Kidney (tissue), 14 donors: Measurements from ENCODE around the gene PIRT. TPM values are rescaled to one million over a fixed set of nuclear protein-coding genes. Genes with fewer than 3 reads are reported as not detected.

ENCODE experiments used
- DNase-seq, 5 donors: peaks; one replicate each; pipeline ENCODE4 v3.0.0-alpha.2; 2013 to 2020
- FAIRE-seq: peaks from 2 replicates; lab custom pipeline; 2012; peaks lifted over from hg19 to GRCh38; lab: Jason Lieb, UNC
- H3K27ac ChIP-seq, 2 donors: one replicate each; pipeline ENCODE4 v1.7.0; 2013; ENCODE audit warnings: low read depth in 2 of 2, low read length in 2 of 2, inconsistent platforms in 1 of 2
- H3K27me3 ChIP-seq: one replicate; pipeline ENCODE4 v1.7.1; 2013; ENCODE audit warnings: low read length, inconsistent platforms; ENCODE audit not compliant: control insufficient read depth, insufficient read depth
- H3K36me3 ChIP-seq, 3 donors: one replicate each; pipeline versions ENCODE4 v1.7.0 to v1.7.1; 2013; ENCODE audit warnings: low read length in 3 of 3, control low read depth in 1 of 3, inconsistent platforms in 1 of 3; ENCODE audit not compliant: insufficient read depth in 3 of 3, control insufficient read depth in 2 of 3
- H3K4me1 ChIP-seq, 3 donors: one replicate each; pipeline versions ENCODE4 v1.7.0 to v1.7.1; 2013; ENCODE audit warnings: low read length in 3 of 3, inconsistent platforms in 1 of 3, low read depth in 1 of 3; ENCODE audit not compliant: control insufficient read depth in 2 of 3, insufficient read depth in 2 of 3
- H3K4me3 ChIP-seq, 3 donors: one replicate each; pipeline versions ENCODE4 v1.7.0 to v1.8.1; 2013; ENCODE audit warnings: low read length in 3 of 3, control low read depth in 1 of 3, inconsistent platforms in 1 of 3
- H3K9ac ChIP-seq, 3 donors: one replicate each; pipeline versions ENCODE4 v1.7.0 to v1.7.1; 2013; ENCODE audit warnings: low read length in 3 of 3, control low read depth in 1 of 3, inconsistent platforms in 1 of 3
- H3K9me3 ChIP-seq, 3 donors: one replicate each; pipeline versions ENCODE4 v1.7.0 to v1.7.1; 2013; ENCODE audit warnings: low read length in 3 of 3, control low read depth in 1 of 3, inconsistent platforms in 1 of 3; ENCODE audit not compliant: control insufficient read depth in 2 of 3, insufficient read depth in 1 of 3
- intact Hi-C: fragments of 100-400 bp; cut with DNase I; formaldehyde crosslinking; loops from one replicate; pipeline ENCODE4 v1.11.1; 2022
- polyA plus RNA-seq: library from polyadenylated mRNA; stranded (reverse); fragments of 350-450 nt; fragmentation: Illumina TruSeq; extraction: RNeasy Lipid Tissue Mini Kit (QIAGEN cat#74804); gene quantifications from one replicate; pipeline ENCODE4 v1.2.3, GENCODE V29; 2014; ENCODE audit warnings: low read depth, low replicate concordance; ENCODE audit not compliant: insufficient read depth
- total RNA-seq: library from RNA; stranded (reverse); fragmentation: NEBNext Ultra II Directional; extraction: Animal tissue kit (Norgen Biotek cat#: 25700); gene quantifications from one replicate; pipeline ENCODE4 v1.2.1, GENCODE V29; 2021
- TF ChIP-seq, protein P1 (sequence below): IDR thresholded peaks from 3 replicates; pipeline ENCODE4 v1.5.1; 2012; ENCODE audit warnings: mild to moderate bottlenecking, moderate library complexity, borderline replicate concordance; ENCODE audit not compliant: insufficient read depth; ENCODE audit errors: extremely low read depth
- donor health status: control.
- donor health status: control.
- donor health status: control.
- donor health status: control.
- donor health status: control.
- donor health status: DM: yes; HTN: yes; CAD: no.
- donor health status: Normal renal cell carcinoma (clear cell type).

PIRT gene
- total and polyA plus RNA-seq, 2 donors from 2014 or later = not detected

GRCh38 chr17:10802496-10803284 is 35.2 kb downstream of the PIRT start:
- H3K27me3 ChIP-seq = no peaks in the 10 kb centered on the region
- DNase-seq (peak in 2 of 5 donors; percentile 18 to 31), FAIRE-seq (no peak)
- peaks cover 0 to 11% (median 8%) of the 10 kb centered on the region in 3 donors for H3K4me1 ChIP-seq
- intact Hi-C loops = no loop called here
- H3K9ac ChIP-seq = no peak overlapping the region
- H3K36me3 ChIP-seq = no peaks in the 10 kb centered on the region
- TF ChIP-seq, protein P1, sequence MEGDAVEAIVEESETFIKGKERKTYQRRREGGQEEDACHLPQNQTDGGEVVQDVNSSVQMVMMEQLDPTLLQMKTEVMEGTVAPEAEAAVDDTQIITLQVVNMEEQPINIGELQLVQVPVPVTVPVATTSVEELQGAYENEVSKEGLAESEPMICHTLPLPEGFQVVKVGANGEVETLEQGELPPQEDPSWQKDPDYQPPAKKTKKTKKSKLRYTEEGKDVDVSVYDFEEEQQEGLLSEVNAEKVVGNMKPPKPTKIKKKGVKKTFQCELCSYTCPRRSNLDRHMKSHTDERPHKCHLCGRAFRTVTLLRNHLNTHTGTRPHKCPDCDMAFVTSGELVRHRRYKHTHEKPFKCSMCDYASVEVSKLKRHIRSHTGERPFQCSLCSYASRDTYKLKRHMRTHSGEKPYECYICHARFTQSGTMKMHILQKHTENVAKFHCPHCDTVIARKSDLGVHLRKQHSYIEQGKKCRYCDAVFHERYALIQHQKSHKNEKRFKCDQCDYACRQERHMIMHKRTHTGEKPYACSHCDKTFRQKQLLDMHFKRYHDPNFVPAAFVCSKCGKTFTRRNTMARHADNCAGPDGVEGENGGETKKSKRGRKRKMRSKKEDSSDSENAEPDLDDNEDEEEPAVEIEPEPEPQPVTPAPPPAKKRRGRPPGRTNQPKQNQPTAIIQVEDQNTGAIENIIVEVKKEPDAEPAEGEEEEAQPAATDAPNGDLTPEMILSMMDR = no peak
- no peak overlapping the region for H3K4me3 ChIP-seq
- no peaks in the 10 kb centered on the region for H3K9me3 ChIP-seq
- peak overlapping the region in 1 of 2 donors; percentile 59 for H3K27ac ChIP-seq

- H3K4me3 ChIP-seq = no peak overlapping the region
- H3K4me1 ChIP-seq = peaks cover 0 to 11% (median 10%) of the 10 kb centered on the region in 3 donors
- DNase-seq = no peak
- no peak for FAIRE-seq
- TF ChIP-seq, protein P1 = no peak
- peak overlapping the region; percentile 24 to 60 for H3K27ac ChIP-seq
- no peaks in the 10 kb centered on the region for H3K36me3 ChIP-seq
- intact Hi-C loops = no loop called here
- no peak overlapping the region for H3K9ac ChIP-seq
- H3K9me3 ChIP-seq = no peaks in the 10 kb centered on the region
- H3K27me3 ChIP-seq = no peaks in the 10 kb centered on the region
These were observed 38.5 kb downstream of the PIRT start for GRCh38 chr17:10799407-10799806.

GRCh38 chr17:10798910-10799309 is 39.0 kb downstream of the PIRT start:
- no peak for FAIRE-seq
- intact Hi-C loops = no loop called here
- Histone ChIP-seq H3K4me1 (peaks cover 0 to 12% (median 10%) of the 10 kb centered on the region in 3 donors), H3K4me3 (peak overlapping the region in 1 of 3 donors; percentile 0), H3K9me3 (no peaks in the 10 kb centered on the region), H3K9ac (no peak overlapping the region), H3K36me3 (no peaks in the 10 kb centered on the region), H3K27me3 (no peaks in the 10 kb centered on the region), H3K27ac (peak overlapping the region; percentile 60 to 80)
- DNase-seq = no peak
- TF ChIP-seq, protein P1 = no peak
